IPS-11a (cell line): ENCODE measurements around the gene ACAA1.

Source experiments
- H3K4me3 ChIP-seq: one replicate; pipeline ENCODE4 v1.5.1; 2013; ENCODE audit warnings: low read depth, low read length, control low read depth

ACAA1 gene

GRCh38 chr3:38154625-38155255 is 17.8 kb upstream of the ACAA1 start:
- H3K4me3 ChIP-seq = no peak overlapping the region

DNA sequence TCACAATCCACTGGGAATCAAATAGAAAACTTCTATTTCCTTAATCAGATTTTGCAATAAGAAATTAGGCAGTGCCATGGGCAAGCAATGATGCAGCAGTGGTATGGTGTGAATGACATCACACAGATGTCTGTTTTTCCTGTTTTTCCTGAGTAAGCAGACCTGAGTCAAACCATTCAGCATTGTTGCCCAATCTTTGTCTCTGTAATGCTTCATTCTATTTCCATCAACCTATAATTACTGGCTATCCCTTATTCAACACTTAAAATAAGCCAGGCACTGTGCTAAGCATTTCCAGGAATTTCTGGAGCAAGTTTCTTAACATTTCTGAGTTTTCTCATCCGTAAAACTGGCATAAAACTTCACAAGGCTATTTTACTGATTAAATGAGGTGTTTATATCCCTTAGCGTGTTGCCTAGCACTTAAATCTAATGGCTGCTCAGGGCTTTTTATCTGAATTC is 17.1 kb upstream of the ACAA1 start:
- H3K4me3 ChIP-seq = no peak overlapping the region

- no peak overlapping the region for H3K4me3 ChIP-seq
These were observed 16.3 kb upstream of the ACAA1 start for GRCh38 chr3:38153221-38153620.

- H3K4me3 ChIP-seq = no peak overlapping the region
These were observed 15.7 kb upstream of the ACAA1 start for GRCh38 chr3:38152609-38153008.

DNA sequence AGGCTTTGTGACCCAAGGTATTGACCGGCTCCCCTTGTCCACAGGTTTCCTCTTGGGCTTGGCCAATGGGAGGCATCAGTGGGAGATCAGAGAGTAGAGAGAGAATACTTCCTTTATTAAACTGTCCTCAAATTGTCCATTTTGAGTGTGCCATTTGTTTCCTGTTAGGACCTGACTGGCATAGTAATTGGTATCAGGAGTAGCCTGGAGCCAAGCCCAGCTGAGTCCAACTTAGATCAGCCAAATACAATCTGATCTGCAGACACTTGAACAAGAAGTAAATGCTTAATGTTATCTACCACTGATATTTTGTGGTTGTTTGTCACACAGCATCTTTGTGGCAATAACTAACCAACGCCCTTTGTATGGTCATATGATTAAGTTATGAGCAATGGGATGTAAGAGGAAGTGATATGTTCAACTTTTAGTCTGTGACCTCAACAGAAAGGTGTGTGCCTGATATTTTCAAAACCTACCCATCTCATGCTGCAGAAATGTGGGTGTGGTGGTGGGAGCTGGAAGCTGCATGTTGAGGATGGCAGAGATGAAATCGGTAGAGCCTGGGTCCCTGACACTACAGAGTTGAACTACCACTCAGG is 14.8 kb upstream of the ACAA1 start:
- no peak overlapping the region for H3K4me3 ChIP-seq

GRCh38 chr3:38150780-38151528 is 14.0 kb upstream of the ACAA1 start:
- no peak overlapping the region for H3K4me3 ChIP-seq

GRCh38 chr3:38149708-38150107 is 12.8 kb upstream of the ACAA1 start:
- no peak overlapping the region for H3K4me3 ChIP-seq

DNA sequence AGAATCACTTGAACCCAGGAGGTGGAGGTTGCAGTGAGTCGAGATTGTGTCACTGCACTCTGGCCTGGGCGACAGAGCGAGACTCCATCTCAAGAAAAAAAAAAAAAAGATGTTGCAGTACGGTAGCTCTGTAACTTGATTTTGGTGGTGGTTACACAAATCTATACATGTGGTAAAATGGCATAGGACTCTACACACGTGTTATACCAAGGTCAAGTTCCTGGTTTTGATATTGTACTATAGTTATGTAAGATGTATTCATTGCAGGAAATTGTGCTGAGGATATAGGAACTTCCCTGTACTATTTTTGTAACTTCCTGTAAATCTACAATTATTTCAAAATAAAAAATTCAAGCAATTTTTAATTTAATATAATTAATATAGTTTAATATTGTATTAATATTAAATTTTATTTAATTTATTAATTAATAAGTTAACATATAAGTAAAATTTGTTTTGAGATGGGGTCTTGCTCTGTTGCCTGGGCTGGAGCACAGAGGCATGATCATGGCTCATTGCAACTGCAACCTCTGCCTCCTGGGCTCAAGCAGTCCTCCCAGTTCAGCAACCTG is 11.5 kb upstream of the ACAA1 start:
- no peak overlapping the region for H3K4me3 ChIP-seq

DNA sequence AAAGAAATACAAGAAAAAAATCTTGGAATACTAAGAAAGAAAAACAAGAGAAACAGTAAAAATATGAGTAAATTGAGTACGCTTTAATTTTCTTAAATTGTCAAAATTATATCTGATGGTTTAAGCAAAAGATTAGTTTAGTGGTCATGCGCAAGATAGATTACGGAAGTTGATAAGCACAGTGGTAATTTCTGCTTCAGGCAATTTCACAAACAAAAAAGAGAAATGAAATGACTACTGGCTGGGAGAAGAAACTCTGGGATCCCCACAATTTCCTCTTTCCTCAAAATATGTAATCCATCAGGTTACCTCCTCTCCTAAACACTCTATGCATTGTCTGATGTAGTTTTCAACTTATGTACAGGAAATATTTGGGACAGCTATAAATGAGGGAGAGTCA is 10.5 kb upstream of the ACAA1 start:
- H3K4me3 ChIP-seq = no peak overlapping the region

DNA sequence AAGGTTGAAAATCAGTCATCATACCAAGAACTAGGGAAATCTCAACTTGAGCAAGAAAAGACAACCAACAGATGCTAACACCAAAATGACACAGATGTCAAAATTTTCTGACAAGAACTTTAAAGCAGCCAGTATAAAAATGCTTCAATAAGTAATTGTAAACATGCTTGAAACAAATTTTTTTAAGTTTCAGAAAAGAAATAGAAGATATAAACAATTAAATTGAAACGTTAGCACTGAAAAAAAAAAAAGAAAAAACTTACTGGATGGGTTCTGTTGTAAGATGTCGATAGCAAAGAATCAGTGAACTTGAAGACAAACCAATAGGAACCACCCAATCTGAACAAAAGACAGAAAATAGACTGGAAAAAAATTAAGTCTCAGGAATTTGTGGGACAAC is 9.6 kb upstream of the ACAA1 start:
- H3K4me3 ChIP-seq = no peak overlapping the region

GRCh38 chr3:38143511-38143910 is 6.6 kb upstream of the ACAA1 start:
- H3K4me3 ChIP-seq = no peak overlapping the region

- H3K4me3 ChIP-seq = no peak overlapping the region
These were observed 6.0 kb upstream of the ACAA1 start for GRCh38 chr3:38142959-38143358.

GRCh38 chr3:38141952-38142273 is 5.0 kb upstream of the ACAA1 start:
- no peak overlapping the region for H3K4me3 ChIP-seq

DNA sequence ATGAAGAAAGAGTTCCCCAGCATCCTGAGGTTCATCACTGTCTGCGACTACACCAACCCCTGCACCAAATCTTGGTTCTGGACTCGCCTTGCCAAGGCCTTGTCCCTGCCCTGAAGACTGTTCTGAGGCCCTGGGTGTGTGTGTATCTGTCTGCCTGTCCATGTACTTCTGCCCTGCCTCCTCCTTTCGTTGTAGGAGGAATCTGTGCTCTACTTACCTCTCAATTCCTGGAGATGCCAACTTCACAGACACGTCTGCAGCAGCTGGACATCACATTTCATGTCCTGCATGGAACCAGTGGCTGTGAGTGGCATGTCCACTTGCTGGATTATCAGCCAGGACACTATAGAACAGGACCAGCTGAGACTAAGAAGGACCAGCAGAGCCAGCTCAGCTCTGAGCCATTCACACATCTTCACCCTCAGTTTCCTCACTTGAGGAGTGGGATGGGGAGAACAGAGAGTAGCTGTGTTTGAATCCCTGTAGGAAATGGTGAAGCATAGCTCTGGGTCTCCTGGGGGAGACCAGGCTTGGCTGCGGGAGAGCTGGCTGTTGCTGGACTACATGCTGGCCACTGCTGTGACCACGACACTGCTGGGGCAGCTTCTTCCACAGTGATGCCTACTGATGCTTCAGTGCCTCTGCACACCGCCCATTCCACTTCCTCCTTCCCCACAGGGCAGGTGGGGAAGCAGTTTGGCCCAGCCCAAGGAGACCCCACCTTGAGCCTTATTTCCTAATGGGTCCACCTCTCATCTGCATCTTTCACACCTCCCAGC is 4.4 kb upstream of the ACAA1 start:
- no peak overlapping the region for H3K4me3 ChIP-seq

- H3K4me3 ChIP-seq = no peak overlapping the region
These were observed 3.6 kb upstream of the ACAA1 start for GRCh38 chr3:38140326-38141172.

DNA sequence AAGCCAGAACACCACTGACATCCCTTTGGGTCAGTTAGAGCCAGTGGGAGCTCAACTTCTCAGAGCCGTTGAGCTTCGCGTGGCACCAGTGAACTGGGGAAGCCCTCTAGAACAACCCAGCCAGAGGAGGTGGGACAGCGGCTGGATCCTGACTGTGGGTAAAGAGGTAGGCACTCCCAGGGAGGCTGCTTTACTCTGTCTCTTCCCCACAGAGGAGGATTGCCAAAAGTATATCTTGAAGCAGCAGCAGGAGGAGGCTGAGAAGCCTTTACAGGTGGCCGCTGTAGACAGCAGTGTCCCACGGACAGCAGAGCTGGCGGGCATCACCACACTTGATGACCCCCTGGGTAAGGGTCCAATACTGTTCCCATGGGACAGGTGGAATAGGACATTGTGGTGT is 2.7 kb upstream of the ACAA1 start:
- no peak overlapping the region for H3K4me3 ChIP-seq

DNA sequence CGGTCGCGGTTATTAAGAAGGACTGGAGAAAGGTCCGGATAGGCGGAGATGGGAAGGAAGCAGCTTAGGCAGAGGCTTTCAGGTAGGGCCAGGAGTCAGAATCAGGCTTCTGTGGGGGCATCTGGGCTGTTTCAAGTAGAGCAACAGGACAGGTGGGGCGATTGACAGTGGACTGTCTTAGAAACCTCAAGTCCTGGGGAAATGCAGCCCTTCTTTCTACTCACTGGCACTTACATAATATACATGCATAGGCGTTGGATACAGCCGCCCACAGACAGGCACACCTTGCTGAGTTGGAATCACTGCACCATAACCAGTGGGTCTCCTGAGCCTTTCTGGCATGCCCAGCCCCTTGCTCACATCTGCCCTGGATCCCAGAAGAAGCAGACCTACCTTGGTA is 2.3 kb upstream of the ACAA1 start:
- peak overlapping the region; percentile 86 for H3K4me3 ChIP-seq

DNA sequence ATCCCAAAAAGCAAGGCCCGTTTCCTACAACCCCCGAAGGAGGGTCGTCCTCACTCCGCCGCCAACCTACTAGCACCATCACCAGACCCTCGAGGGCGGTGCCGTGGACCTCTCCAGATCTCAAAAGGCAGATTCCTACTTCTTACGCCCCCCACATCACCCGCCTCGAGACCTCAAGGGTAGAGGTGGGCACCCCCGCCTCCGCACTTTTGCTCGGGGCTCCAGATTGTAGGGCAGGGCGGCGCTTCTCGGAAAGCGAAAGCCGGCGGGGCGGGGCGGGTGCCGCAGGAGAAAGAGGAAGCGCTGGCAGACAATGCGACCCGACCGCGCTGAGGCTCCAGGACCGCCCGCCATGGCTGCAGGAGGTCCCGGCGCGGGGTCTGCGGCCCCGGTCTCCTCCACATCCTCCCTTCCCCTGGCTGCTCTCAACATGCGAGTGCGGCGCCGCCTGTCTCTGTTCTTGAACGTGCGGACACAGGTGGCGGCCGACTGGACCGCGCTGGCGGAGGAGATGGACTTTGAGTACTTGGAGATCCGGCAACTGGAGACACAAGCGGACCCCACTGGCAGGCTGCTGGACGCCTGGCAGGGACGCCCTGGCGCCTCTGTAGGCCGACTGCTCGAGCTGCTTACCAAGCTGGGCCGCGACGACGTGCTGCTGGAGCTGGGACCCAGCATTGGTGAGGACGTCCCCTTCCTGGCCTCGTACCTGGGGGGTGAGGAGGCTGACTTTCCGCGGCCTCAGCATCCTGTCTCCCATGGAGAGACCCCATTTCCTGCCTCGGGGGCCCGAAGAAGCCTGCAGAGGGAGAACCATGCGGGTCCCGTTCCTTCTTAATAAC is 1.6 kb upstream of the ACAA1 start, which contains the start of gene MYD88:
TSS of gene MYD88 (plus strand) at position 313 of the 842 bp plus-strand sequence. CDS start at position 353, 40 bp downstream.
- peak within 1 kb of the TSS; percentile 86 for H3K4me3 ChIP-seq

DNA sequence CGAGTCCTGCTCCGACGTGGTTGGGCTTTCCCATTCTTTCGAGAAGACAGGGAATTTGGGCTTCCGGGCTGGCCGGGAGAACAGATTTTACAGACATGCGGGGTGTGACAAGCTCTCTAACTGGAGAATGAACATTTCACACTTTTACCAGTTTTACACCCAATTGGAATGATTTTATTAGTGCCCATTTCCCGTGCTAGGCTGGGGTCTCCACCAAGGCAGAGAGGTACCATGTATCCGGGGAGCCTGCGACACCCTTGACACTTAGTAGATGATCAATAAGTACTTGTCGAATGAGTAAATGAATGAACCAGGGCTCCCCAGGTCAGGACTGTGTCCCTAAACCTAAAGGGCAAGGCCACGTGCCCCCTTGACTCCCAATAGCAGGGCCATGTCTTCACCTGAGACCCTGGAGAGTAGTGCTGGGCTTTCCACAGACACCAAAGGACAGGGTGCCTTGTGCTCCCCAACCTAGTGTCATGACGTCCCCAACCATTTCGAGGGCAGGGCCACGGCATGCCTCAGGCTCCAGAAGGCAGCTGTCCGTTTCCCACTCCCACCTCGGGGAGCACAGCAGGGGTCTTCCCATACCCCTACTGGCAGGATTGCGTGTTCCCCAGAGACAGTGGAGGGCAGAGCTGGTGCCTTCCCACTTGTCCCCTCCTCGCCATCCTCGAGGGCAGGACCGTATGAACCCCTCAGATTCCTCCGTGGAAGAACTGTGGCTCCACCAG is 855 bp upstream of the ACAA1 start:
- H3K4me3 ChIP-seq = peak overlapping the region; percentile 86
